Putamen (tissue), 1 donor: ENCODE data around the gene MTRFR.
"Not testable (repeated sequence)": the region's sequence is repeated elsewhere in the genome, so short reads cannot be mapped to it uniquely, and the experiment has no call there.

Experiments
- DNase-seq: peaks from one replicate; pipeline ENCODE4 v3.0.0-alpha.2; 2016; ENCODE audit warnings: low spot score

MTRFR gene

DNA sequence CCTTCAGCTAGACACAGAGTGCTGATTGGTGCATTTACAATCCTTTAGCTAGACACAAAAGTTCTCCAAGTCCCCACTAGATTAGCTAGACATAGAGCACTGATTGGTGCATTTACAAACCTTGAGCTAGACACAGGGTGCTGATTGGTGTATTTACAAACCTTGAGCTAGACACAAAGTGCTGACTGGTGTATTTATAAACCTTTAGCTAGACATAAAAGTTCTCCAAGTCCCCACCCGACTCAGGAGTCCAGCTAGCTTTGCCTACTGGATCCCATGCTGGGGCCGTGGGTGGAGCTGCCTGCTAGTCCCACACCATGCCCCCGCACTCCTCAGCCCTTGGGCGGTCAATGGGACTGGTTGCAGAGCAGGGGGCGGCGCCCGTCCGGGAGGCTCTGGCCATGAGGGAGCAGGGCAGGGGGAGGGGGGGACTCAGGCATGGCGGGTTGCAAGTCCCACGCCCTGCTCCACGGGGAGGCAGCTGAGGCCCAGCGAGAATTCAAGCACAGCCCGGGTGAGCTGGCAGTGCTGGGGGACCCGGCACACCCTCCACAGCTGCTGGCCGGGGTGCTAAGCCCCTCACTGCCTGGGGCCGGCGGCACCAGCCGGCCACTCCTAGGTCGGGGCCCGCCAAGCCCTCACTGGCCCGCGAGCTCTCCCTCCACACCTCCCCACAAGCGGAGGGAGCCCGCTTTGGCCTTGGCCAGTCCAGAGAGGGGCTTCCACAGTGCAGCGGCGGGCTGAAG is 15.9 kb downstream of the MTRFR start:
- not testable (repeated sequence) for DNase-seq

DNA sequence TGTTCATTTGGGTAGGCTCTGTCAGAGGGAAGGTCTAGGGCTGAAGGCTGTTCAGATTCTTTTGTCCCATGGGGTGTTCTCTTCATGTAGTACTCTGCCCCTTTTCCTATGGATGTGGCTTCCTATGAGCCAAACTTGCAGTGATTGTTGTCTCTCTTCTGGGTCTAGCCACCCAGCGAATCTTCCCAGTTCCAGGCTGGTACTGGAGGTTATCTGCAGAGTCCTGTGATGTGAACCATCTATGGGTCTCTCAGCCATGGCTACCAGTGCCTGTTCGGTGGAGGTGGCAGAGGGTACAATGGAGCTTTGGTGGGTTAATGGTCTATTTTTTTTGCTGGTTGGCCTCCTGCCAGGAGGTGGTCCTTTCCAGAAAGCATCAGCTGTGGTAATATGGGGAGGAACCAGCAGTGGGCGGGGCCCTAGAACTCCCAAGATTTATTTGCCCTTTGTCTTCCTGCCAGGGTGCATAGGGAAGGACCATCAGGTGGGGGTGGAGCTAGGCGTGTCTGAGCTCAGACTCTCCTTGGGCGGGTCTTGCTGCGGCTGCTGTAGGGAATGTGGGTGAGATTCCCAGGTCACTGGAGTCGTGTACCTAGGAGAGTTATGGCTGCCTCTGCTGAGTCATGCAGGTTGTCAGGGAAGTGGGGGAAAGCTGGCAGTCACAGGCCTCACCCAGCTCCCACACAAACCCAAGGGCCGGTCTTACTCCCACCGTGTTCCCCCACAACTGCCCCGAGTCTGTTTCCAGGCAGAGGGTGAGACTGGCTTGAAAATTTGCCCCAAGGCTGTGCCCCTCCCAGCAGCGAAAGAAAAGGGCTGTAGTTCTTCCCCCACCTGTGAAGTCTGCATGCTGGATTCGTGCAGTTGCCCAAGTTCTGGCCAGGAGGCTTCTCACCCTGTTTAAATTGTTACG is 17.5 kb downstream of the MTRFR start:
- DNase-seq, result no peak

DNA sequence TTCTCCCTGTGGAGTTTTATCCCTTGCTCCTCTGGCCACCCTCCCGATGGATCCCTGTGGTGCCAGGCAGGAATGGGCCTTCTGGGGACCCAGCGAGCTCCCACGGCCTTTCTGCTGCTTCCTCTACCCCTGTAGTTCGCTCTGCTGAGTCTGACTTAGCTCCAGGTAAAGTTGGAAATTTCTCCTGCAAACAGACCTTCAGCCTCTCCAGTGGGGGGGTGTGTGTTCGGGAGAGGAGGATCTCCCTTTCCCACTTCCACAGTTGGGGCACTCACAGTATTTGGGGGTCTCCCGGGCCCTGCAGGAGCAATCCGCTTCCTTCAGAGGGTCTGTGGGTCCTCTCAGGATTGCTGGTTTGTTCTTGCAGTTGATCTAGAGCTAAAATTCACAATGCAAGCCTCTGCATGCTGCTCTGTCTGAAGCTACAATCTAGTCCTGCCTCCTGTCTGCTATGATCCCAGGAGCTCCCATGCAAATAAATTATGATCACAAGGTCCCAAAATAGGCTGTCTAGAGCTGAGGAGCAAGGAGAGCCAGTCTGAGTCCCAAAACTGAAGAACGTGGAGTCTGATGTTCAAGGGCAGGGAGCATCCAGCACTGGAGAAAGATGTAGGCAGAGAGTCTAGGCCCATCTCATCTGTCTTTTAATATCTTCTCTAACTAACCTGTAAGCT is 18.3 kb downstream of the MTRFR start:
- no peak for DNase-seq

DNA sequence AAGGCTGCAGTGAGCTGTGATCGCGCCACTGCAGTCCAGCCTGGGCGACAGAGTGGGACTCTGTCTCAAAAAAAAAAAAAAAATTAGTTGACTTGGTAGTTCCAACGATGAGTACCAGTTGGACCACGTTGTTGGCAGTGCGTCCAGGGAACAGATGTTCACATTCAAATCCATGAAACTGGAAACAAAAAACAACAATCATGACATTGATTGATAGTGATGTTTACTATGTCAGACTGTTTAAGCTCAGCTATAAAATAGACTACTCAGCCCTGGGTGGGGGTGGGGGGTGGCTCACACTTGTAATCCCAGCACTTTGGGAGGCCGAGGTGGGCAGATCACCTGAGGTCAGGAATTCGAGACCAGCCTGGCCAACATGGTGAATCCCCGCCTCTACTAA is 19.1 kb downstream of the MTRFR start:
- DNase-seq, result not testable (repeated sequence)

DNA sequence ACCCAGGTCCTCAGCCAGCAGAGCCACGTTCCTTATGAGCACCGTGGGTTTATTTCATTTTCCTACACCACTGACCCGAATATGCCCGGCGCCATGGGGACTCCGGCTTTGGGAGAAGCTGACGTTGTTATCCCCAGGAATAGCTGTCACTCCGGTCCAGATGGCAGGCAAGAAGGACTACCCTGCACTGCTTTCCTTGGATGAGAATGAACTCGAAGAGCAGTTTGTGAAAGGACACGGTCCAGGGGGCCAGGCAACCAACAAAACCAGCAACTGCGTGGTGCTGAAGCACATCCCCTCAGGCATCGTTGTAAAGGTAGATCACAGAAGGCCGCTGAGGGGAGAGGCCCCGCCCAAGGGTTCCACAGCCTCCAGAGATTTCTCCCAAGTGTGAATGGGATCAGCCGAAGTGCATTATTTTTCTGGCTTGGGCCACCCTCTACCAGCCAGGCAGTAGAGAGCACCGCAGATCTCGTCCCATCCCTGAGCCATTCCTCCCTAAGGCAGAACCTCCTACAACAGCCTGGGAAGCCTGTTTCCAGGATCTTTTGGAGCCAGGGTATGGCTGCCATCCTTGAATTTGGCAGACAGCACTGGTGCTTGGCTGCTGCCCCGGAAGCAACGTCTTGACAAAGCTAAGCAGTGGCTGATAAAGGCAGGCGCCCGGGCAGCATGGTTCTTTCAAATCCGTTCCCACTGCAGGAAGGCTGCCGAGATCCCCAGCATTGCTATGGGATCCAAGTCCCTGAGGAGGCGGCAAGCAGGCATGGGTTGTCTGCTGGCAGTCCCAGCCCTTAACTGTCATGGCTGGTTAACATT is 20.6 kb downstream of the MTRFR start:
- DNase-seq, result no peak

DNA sequence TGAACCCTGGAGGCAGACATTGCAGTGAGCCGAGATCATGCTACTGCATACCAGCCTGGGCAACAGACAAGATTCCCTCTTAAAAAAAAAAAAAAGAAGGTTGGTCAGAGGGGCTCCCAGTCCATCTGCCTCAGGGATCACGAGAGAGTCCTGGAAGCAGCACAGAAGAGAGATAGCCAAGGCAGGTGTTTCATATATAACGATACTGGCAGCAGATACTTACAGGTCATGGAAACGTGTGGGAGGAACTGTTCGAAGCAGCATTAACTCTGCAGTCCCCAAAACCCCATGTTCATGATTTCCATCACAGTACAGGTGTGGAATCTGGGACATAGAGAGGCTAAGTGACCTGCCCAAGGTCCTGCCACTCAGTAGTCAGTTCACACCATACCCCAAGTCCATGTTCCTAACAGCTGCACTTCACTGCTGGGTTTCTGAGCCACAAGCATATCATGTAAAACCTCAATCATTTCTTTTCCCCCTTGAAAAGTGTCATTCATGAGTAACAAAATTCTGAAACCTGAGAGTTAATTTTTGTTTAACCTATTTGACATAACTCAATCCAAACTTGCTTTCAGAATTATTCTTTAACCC is 21.7 kb downstream of the MTRFR start:
- no peak for DNase-seq

DNA sequence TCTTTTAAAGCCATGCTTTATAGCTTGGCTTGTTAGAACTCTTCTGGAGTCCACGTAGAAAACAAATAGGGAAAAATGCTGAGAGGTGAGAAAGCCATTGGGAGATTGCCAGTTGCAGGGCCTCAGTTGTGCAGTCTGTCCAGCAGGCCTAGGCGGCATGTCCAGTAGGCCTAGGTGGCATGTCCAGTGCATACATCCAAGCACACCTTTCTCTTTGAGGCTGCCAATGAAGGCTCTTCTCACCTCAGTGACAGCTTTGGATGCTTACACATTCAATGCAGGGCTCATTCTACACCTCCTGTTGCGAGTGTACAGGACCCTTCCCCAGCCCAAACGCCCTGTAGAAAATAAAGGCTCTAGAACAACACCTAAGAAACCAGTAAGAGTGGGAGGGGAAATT is 25.4 kb downstream of the MTRFR start:
- no peak for DNase-seq

DNA sequence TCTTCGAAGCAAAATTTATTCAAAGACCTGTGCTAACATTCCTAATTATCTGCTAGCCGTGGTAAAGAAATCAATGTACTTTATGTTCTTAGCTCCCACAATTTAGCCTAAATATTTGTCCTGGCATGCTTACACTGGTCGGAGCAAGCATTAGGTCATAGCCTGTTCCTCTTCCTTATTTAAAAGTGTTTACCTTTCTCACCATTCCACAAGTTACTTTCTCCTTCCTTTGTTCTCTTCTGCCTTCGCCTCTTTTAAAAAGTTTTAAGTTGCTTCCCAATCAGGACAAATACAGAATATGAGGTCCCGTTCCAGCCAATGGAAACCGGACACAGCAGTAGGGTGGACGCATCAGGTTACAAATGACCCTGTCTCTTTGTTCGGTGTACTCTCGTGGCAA is 26.8 kb downstream of the MTRFR start:
- no peak for DNase-seq

DNA sequence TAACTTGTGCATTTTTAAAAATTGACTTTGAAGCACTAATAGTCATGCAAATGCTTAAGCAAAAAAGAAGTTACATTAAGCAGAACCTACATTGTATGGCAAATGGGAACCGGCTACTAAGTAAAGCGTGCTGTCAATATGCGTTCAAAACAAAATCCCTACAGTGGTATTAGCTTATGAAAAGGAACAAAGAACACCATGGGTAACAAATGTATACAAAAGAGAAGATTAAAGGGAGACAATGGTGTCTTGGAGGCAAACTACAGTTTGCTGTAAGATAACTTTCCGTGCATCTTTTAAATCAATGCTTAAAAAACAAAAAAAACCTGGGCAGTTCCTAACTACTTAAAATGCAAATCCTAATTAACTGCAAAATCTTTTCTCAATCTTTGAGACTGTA is 28.0 kb downstream of the MTRFR start:
- no peak for DNase-seq

DNA sequence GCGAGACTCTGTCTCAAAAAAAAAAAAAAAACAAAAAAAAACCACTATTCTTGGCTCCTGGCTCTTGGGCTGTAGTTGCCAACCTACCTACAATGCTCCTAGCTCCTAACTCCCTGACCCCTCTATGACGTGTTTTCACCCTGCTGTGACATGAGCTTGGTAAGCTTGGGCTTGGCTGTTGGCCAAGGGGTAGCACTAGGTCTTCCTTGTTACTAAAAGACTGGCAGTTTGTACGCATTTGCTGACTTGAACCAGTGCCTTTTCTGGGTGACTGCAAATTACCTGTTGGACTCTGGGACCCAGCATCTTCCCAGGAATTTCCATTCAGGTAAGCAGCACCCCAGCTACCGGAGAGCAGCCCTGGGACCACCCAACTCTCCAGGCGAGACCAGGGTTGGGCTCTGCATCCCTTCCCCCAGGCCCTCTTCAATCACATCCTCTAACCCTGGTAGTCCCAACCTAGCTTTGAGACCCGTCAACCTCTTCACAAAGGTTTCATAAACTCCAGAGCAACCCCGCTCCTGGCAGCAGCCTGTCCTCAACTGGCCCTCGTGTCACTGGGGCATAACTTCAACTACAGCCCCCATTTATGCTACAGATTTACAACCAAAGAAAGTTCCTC is 30.1 kb downstream of the MTRFR start:
- no peak for DNase-seq

DNA sequence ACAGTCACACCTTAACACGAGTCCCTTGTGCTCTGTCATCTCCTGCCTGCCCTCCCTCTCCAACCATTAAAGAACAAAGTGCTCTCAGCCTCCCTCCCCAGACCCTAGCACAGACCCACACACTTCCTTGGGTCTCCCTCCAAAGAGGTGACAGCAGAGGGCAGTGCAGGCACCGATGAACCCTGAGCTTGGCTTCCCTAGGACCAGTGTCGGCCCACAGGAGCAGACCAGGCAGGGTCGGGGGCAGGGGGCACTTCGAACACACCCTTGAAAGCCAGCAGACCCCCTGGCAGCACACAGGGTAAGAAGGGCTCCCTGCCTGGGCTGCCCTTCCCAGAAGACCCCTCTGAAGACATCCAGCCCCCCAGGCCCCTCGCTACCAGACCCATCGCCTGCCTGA is 31.4 kb downstream of the MTRFR start:
- no peak for DNase-seq

DNA sequence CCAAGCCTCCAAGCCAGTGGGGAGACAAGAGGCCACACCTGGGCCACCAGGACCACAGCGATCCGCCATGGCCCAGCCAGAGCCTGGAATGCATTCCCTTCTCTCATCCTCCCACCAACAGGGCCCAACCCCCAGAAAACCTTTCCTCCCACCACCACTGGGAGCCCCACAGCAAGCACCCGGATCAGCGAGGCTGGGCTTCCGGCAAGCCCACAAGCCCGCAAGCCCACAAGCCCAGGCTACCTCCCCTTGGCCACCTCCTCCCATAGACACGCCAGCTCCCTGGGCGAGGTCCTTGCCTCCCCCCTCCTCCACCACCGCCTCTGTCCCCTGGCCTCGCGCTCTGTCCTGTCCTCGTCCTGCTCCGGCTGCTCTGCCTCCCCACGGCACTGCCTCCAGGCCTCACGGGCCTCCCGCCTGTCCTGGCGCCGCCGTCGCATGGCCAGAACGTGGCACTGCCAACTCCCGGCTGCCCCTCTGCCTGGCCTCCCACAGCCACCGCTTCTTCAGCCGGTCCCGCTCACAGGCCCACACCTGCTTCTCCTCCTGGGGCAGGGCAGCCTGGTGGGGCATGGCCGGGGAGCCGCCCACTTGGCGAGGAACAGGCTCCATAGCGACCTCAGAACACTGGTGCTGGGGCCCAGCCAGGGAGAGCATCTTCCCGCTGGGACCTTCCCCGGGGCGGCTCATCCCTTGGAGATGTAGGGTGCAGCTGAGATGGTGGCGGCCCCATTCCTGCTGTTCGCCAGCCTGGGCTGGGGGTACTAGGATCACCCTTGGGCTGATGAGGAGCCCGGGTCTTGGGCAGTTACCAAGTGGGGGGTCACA is 32.8 kb downstream of the MTRFR start:
- DNase-seq, result no peak

DNA sequence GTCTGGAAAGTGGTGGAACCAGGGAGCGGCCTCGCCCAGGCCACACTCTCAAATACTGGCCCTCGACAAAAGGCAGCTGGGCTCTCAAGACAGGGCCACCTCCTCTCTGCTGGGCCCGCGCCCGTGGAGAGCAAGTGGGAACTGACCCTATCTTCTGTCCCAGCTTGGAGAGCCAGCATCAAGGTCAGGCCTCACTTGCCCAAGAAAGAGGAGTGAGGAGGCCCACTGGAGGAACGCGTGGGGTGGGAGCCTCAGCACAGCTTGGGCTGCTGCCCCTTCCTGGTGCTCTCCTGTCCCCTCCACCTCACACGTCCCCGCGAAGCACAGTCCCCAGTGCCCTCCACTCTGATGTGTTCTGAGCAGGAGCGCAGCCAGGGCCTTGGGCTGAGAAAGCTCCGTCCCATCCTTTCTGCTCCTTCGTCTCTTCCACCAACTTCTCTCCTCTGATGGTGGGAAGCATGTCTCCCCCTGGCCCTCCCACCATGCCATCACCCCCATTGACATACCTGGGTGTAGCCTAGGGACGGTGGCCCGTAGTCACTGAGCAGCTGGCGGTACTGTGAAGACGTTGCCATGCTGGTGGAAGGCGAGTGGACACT is 33.5 kb downstream of the MTRFR start:
- DNase-seq, result no peak

DNA sequence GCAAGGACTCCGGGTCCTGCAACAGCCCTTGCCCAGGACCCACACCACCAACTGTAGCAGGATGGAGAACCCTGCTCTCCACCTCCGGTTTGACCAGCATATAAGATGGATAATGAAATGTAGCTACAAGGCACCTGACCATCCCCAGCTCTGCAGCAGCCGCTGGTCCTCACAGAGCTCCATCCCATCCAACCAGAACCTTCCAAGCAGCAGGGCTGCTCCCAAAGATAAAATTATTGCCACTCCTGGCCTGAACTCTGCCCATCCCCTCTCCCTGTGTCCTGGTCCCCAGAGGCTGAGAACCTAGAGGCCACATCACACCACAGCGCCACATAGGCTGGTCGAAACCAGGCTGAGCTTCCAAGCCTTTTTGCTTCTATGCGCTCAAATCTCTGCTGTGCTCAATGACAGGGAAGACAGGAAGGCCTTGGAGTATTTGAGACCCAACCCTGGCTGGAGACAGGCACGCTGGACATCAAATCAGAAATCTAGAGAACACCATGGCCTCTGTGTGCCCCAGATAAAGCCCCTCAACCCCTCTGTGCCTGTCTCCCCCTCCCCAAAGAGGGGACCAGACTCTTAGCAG is 34.2 kb downstream of the MTRFR start:
- no peak for DNase-seq

DNA sequence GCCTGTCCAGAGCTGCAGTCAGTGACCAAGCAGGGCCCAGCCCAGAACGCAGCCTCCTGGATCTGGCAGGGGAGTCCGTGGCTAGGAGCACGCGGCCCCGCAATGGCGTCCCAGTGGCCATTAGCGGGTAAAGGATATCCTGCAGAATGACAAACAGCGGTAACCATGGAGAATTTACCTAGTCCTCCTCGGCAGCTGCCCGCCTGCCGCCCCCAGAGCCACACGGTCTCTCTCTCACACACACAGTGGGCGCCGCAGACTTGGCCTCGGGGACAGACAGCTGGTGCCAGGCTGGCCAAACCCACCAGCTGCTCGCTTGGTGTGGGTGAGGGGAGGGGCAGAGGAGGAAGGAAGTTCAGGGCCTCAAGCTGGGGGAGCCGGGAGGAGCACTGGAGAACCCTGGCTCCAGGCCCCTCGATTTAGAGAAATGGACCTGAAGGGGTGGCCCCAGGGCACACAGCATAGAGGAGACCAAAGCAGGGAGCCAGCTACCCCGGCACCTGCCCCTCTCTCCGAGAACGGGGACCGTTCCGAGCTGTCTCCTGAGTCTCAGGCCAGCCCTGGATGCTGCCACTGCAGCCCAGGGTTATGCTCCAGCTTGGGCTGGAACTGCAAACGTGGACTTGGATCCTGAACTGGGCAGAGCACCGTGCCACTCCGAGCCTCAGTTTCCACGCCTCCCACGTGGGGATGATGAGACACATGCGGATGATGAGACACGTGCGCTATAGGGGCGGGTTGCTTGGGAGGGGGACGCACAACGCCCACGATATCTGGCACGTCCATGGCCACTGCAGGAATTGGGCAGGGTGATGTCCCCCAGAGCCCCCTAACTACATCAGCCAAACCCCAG is 35.0 kb downstream of the MTRFR start:
- DNase-seq, result peak; percentile 85

DNA sequence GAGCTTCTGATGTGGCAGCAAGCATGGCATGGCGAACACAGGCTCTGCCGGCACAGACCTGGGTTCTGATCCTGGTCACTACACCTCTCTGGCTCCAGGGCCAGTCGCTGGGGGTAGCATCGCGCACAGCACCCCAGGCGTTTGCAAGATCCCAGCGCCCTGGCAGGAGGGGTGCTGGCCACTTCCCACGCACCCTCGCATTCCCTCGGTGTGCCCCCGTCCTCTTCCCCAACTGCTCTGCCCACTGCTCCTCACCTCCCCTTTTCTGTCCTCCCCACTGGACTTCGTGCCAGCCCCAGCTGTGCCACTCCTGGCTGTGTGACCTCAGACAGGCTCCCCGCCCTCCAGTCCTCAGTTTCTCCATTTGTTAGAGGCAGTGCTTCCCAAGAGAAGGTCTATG is 35.6 kb downstream of the MTRFR start:
- peak; percentile 66 for DNase-seq

DNA sequence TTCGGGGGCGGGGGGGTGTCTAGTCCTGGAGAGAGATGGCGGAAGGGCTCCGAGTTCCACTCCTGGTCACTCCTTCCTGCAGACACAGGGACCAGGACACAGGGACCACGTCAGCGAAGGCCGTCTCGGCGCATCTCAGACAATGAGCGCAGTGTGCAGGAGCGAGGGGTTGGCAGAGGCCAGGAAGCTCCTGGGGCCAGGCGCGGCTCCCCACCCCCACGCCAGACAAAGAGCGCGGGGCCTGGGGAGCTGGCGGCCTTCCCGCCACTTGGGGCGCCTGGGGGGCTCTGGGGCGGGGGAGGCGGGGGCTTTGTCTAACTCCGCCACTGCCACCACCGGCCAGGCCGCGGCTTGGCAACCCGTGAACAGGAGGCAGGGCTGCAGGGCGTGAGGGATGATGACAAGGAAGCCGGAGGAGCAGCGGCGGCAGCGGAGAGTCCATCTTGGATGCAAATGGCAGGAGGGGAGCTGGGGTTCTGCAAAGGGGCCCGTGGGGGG is 36.2 kb downstream of the MTRFR start:
- peak; percentile 93 for DNase-seq

DNA sequence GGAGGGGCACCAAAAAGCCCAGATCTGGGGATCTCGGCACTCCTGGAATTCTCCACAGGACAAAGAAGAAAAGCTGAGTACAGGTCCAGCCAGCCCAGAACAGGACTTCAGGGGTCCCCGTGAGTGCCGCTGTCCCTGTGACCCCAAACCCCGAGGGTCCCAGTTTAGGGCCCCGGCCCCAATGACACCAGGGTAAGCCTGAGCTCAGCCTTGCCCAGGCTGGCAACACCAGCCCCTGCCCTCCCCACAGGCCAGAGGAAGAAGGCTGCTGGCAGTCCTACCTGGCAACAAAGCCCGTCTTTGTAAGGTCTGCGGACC is 36.6 kb downstream of the MTRFR start:
- peak; percentile 53 for DNase-seq
